Bronchial epithelial cell (primary cell): Measurements from ENCODE around the gene C17orf67. TPM values are rescaled to one million over a fixed set of nuclear protein-coding genes. Genes with fewer than 3 reads are reported as not detected.

Source experiments
- DNase-seq: peaks from one replicate; pipeline ENCODE4 v3.0.0-alpha.2; 2010; ENCODE audit warnings: low read depth
- FAIRE-seq: peaks from 2 replicates; lab custom pipeline; 2011; peaks lifted over from hg19 to GRCh38; lab: Jason Lieb, UNC
- H3K27me3 ChIP-seq: 2 replicates; pipeline ENCODE4 v1.5.1; 2011; ENCODE audit warnings: low read length; ENCODE audit not compliant: control insufficient read depth, insufficient read depth
- H3K36me3 ChIP-seq: 2 replicates; pipeline ENCODE4 v1.5.1; 2011; ENCODE audit warnings: low read length; ENCODE audit not compliant: control insufficient read depth, insufficient read depth
- H3K4me3 ChIP-seq: 2 replicates; pipeline ENCODE4 v1.5.1; 2011; ENCODE audit warnings: mild to moderate bottlenecking, low read depth, low read length, control low read depth
- total RNA-seq: library from RNA; depleted of rRNA; stranded (reverse); fragments of >200 nt; gene quantifications from 2 replicates; pipeline ENCODE4 v1.2.1, GENCODE V29; 2014
- TF ChIP-seq, protein P1 (sequence below): IDR thresholded peaks from 2 replicates; pipeline ENCODE4 v1.5.1; 2011; ENCODE audit warnings: mild to moderate bottlenecking, moderate library complexity, low read length, control low read depth, inconsistent platforms; ENCODE audit not compliant: insufficient read depth, severe bottlenecking

The C17orf67 gene
- total RNA-seq, 1 donor from 2014 or later, result 0.26 TPM

DNA sequence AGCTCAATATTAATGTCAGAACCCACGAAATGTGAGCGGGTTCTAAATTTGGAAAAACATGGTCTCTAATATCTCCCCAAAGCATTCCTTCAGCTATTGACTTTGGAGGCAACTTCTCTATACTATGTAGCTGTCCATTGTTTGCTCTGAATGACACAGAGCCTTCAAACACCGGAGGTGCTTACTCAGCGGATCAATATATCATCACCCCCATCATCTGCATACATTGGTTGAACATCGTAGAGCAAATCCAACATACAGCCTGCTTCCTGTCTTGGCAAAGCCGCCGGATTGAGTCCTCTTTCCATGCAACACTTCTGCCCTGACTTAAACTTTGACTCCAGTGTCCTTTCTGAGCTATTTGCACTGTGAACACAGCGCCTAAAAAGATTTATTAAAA lies 61.3 kb downstream of the C17orf67 start:
- Histone ChIP-seq H3K4me3 (no peak overlapping the region), H3K36me3 (no peaks in the 10 kb centered on the region), H3K27me3 (no peaks in the 10 kb centered on the region)
- no peak for FAIRE-seq
- DNase-seq, result no peak
- TF ChIP-seq, protein P1, sequence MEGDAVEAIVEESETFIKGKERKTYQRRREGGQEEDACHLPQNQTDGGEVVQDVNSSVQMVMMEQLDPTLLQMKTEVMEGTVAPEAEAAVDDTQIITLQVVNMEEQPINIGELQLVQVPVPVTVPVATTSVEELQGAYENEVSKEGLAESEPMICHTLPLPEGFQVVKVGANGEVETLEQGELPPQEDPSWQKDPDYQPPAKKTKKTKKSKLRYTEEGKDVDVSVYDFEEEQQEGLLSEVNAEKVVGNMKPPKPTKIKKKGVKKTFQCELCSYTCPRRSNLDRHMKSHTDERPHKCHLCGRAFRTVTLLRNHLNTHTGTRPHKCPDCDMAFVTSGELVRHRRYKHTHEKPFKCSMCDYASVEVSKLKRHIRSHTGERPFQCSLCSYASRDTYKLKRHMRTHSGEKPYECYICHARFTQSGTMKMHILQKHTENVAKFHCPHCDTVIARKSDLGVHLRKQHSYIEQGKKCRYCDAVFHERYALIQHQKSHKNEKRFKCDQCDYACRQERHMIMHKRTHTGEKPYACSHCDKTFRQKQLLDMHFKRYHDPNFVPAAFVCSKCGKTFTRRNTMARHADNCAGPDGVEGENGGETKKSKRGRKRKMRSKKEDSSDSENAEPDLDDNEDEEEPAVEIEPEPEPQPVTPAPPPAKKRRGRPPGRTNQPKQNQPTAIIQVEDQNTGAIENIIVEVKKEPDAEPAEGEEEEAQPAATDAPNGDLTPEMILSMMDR, result no peak

DNA sequence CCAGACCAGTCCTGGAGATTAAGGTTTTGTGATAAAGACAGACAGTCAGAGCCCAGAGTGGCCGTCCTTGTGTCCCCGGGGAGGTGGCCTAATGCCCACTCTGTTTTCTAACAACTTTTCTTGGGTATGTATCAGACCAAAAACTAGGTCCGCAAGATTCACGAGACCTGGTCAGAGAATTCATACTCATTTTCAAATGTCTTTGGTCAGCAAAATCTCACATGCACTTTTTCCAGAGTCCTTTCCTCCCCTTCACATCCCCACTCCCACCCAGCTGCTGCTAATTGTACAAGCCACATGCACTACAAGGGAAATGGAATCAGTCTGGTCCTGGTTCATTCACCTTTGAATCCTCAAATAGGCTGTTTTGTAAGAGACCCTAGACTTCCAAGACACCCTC lies 61.7 kb downstream of the C17orf67 start:
- Histone ChIP-seq H3K36me3 (no peaks in the 10 kb centered on the region), H3K4me3 (no peak overlapping the region), H3K27me3 (no peaks in the 10 kb centered on the region)
- FAIRE-seq, result no peak
- TF ChIP-seq, protein P1, result no peak
- DNase-seq, result no peak

DNA sequence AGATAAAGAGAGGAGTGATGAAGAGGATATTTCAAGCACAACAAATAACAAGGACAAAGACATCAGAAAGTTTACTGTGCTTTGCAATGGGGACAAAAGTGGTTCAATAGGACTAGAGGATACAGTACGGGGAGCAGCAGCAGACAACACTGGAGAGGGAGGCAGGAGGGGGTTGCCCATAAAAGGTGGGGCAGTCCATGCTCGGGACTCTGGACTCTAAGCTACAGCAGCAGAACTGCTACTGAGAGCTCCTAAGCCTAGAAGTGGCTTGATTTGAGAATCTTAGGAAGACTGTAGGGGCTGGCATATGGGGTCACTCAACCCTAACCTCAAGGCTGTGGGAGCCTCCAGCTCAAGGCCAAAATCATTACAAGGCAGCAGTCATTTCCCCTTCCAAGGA lies 62.2 kb downstream of the C17orf67 start:
- FAIRE-seq (no peak), DNase-seq (no peak)
- Histone ChIP-seq H3K4me3 (no peak overlapping the region), H3K27me3 (no peaks in the 10 kb centered on the region), H3K36me3 (no peaks in the 10 kb centered on the region)
- TF ChIP-seq, protein P1, result no peak

DNA sequence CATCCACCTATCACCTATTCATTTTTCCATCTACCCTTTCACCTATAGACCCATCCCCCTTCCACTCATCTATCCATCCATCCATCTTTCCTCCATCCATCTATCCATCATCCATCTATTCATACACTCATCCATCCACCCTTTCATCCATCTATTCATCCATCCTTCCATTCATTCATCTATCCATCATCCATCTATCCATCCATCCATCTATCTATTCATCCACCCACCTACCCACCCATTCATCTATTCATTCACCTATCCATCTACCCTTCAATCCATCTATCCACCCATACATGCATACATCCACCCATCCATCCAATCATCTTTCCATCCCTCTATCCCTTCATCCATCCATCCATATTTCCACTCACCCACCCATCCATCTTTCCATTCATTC lies 63.3 kb downstream of the C17orf67 start:
- TF ChIP-seq, protein P1, result no peak
- DNase-seq, result no peak
- H3K4me3 ChIP-seq, result no peak overlapping the region
- H3K27me3 ChIP-seq, result no peaks in the 10 kb centered on the region
- FAIRE-seq, result no peak
- H3K36me3 ChIP-seq, result no peaks in the 10 kb centered on the region

DNA sequence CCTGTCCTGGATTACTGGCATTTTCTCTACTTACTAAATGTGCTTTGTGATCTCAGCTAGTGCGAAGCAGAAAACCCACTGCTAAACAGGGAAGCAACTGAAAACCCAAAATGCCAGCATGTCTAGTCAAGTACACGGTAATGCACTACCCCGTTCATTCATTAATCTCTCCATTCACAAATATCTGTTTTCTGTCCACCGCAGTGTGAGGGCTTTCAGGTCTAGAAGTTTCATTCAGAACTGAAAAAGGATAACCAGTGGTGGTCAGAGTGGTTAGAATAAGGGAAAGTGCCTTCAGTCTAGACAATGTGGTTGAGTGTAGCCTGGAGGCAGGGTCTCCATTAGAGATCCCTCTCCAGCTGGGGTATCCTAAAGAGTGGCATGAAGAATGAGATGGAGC lies 68.3 kb downstream of the C17orf67 start:
- Histone ChIP-seq H3K36me3 (no peaks in the 10 kb centered on the region), H3K4me3 (no peak overlapping the region), H3K27me3 (peaks cover 1% of the 10 kb centered on the region)
- DNase-seq, result no peak
- TF ChIP-seq, protein P1, result no peak
- no peak for FAIRE-seq

DNA sequence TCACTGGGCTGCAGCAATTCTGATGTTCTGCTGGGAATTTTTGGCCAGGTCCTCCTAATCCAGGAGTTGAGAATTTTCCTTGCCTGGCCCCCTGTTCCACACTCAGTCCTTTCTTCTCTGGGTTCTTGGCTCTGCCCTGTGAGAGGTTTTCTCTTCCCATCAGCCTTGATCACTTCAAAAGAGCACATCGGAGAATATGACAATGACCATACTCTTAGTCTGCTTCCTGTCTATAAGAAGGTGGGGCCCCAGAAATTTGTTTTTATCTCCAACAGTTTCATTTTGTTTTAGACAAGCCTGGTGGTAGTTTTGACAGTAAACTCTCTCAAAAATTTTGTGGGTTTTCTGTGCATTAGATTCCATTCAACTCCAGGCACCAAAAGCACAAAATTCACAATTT lies 70.7 kb downstream of the C17orf67 start:
- no peak for DNase-seq

More for the DNA sequence above, 70.7 kb downstream of the C17orf67 start:
- TF ChIP-seq, protein P1, result no peak
- Histone ChIP-seq H3K27me3 (peaks cover 1% of the 10 kb centered on the region), H3K4me3 (no peak overlapping the region), H3K36me3 (no peaks in the 10 kb centered on the region)
- FAIRE-seq, result no peak
